NT2/D1 (cell line): ENCODE measurements around the gene CLDN34.

ENCODE experiments used
- SUZ12 ChIP-seq: IDR thresholded peaks from 2 replicates; pipeline ENCODE4 v1.6.1; 2011; ENCODE audit not compliant: insufficient read length, insufficient read depth; ENCODE audit errors: extremely low read depth
- YY1 ChIP-seq: IDR thresholded peaks from 2 replicates; pipeline ENCODE4 v1.6.1; 2011; ENCODE audit not compliant: insufficient read length, insufficient read depth
- ZNF274 ChIP-seq: IDR thresholded peaks from 2 replicates; pipeline ENCODE4 v1.6.1; 2011; ENCODE audit warnings: mild to moderate bottlenecking, low read depth, low read length

GRCh38 chrX:10011261-10011931, 44.2 kb downstream of the CLDN34 start:
- TF ChIP-seq ZNF274 (no peak), YY1 (no peak), SUZ12 (no peak)
